DOHH2 (cell line): ENCODE measurements around the gene PTPRH.

Source experiments
- H3F3A ChIP-seq: fragments of 200-600 bp; sonication (generic), shearing (Covaris generic); 2 replicates; pipeline ENCODE4 v1.6.0; 2016; ENCODE audit warnings: antibody characterized with exemption, mild to moderate bottlenecking; ENCODE audit not compliant: control insufficient read depth, insufficient read depth
- H3K27ac ChIP-seq: fragments of 200-600 bp; sonication (generic); 2 replicates; pipeline ENCODE4 v1.5.1; 2014; ENCODE audit warnings: low read depth, mild to moderate bottlenecking, low read length, moderate library complexity
- H3K27me3 ChIP-seq: fragments of 200-600 bp; sonication (generic); 2 replicates; pipeline ENCODE4 v1.6.1; 2014; ENCODE audit warnings: mild to moderate bottlenecking, low read length, mixed read lengths; ENCODE audit not compliant: control insufficient read depth
- H3K36me3 ChIP-seq: fragments of 200-600 bp; sonication (generic); 2 replicates; pipeline ENCODE4 v1.6.1; 2014; ENCODE audit warnings: mild to moderate bottlenecking, low read length, moderate library complexity, mixed read lengths; ENCODE audit not compliant: control insufficient read depth
- H3K4me1 ChIP-seq: fragments of 200-600 bp; sonication (generic); 2 replicates; pipeline ENCODE4 v1.6.1; 2014; ENCODE audit warnings: mild to moderate bottlenecking, low read length, mixed read lengths; ENCODE audit not compliant: control insufficient read depth
- H3K4me2 ChIP-seq: fragments of 200-600 bp; sonication (generic); 2 replicates; pipeline ENCODE4 v1.6.0; 2014; ENCODE audit warnings: mild to moderate bottlenecking, low read length, moderate library complexity
- H3K4me3 ChIP-seq: fragments of 200-600 bp; sonication (generic); 2 replicates; pipeline ENCODE4 v1.5.1; 2014; ENCODE audit warnings: mild to moderate bottlenecking, low read length, mixed read lengths
- H3K79me2 ChIP-seq: fragments of 200-600 bp; sonication (generic); 2 replicates; pipeline ENCODE4 v1.6.1; 2014; ENCODE audit warnings: mild to moderate bottlenecking, low read length, mixed read lengths; ENCODE audit not compliant: control insufficient read depth
- H3K9me2 ChIP-seq: fragments of 200-600 bp; sonication (generic); replicated peaks from 2 replicates; pipeline ENCODE4 v1.6.1; 2014; ENCODE audit warnings: mild to moderate bottlenecking, low read length, mixed read lengths; ENCODE audit not compliant: control insufficient read depth
- H3K9me3 ChIP-seq: fragments of 200-600 bp; sonication (generic); 2 replicates; pipeline ENCODE4 v1.6.1; 2014; ENCODE audit warnings: antibody characterized with exemption, low read length, mixed read lengths; ENCODE audit not compliant: control insufficient read depth, insufficient read depth
- H4K20me1 ChIP-seq: fragments of 200-600 bp; sonication (generic); 2 replicates; pipeline ENCODE4 v1.6.0; 2014; ENCODE audit warnings: low read depth, mild to moderate bottlenecking, antibody characterized with exemption, low read length, moderate library complexity; ENCODE audit not compliant: control insufficient read depth, insufficient read depth
- EZH2phosphoT487 ChIP-seq: fragments of 200-600 bp; sonication (generic); IDR thresholded peaks from 2 replicates; pipeline ENCODE4 v1.6.1; 2017; ENCODE audit warnings: borderline replicate concordance, mild to moderate bottlenecking, antibody characterized with exemption, low read length, moderate library complexity, mixed read lengths
- TF ChIP-seq, protein P1 (sequence below): fragments of 200-600 bp; sonication (generic); IDR thresholded peaks from one replicate; pipeline ENCODE4 v1.5.1; 2014; ENCODE audit warnings: antibody characterized with exemption, mild to moderate bottlenecking, low read depth, low read length; ENCODE audit not compliant: poor library complexity, severe bottlenecking

PTPRH gene

DNA sequence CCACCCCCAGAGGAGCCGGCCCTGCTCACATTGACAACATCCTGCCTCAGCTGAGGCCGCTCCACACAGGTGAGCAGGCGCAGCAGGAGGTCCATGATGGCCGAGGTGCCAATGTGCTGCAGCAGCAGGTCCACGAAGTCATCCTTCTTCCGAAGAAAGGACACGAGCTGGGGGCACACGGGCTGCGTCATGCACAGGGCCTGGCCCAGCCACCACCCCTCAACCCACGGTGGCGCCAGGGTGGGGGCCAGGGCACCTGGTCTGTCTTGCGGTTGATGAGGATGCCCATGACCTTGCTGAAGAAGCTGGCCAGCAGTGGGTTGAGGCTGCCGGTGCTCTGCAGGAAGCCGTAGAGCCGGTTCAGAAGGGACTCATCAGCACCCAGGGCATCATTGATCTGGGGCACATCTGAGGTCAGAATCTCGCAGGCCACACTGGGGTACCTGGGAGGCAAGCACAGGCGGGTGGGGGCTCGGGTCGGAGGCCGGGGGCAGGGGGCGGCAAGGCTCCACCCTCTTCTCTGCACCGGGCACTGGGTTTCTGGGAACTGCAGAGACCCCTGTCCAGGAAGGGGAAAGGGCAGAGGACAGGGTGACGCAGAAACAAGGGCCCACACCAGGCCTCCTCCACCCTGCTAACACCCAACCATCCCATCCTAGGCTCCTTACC lies 36.1 kb upstream of the PTPRH start:
- no peaks in the 10 kb centered on the region for H3K27me3 ChIP-seq
- H3F3A ChIP-seq = no peaks in the 10 kb centered on the region
- H3K4me1 ChIP-seq = no peaks in the 10 kb centered on the region
- H3K4me3 ChIP-seq = no peak overlapping the region
- peaks cover 94% of the 10 kb centered on the region for H3K36me3 ChIP-seq
- peaks cover 71% of the 10 kb centered on the region for H3K79me2 ChIP-seq
- TF ChIP-seq EZH2phosphoT487 = no peak
- TF ChIP-seq, protein P1, sequence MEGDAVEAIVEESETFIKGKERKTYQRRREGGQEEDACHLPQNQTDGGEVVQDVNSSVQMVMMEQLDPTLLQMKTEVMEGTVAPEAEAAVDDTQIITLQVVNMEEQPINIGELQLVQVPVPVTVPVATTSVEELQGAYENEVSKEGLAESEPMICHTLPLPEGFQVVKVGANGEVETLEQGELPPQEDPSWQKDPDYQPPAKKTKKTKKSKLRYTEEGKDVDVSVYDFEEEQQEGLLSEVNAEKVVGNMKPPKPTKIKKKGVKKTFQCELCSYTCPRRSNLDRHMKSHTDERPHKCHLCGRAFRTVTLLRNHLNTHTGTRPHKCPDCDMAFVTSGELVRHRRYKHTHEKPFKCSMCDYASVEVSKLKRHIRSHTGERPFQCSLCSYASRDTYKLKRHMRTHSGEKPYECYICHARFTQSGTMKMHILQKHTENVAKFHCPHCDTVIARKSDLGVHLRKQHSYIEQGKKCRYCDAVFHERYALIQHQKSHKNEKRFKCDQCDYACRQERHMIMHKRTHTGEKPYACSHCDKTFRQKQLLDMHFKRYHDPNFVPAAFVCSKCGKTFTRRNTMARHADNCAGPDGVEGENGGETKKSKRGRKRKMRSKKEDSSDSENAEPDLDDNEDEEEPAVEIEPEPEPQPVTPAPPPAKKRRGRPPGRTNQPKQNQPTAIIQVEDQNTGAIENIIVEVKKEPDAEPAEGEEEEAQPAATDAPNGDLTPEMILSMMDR = no peak
- H3K4me2 ChIP-seq = no peak overlapping the region
- H3K9me3 ChIP-seq = no peaks in the 10 kb centered on the region
- no peak overlapping the region for H3K27ac ChIP-seq
- peaks cover 25% of the 10 kb centered on the region; the same call in 1 of the 2 replicates for H4K20me1 ChIP-seq
- no peaks in the 10 kb centered on the region for H3K9me2 ChIP-seq

DNA sequence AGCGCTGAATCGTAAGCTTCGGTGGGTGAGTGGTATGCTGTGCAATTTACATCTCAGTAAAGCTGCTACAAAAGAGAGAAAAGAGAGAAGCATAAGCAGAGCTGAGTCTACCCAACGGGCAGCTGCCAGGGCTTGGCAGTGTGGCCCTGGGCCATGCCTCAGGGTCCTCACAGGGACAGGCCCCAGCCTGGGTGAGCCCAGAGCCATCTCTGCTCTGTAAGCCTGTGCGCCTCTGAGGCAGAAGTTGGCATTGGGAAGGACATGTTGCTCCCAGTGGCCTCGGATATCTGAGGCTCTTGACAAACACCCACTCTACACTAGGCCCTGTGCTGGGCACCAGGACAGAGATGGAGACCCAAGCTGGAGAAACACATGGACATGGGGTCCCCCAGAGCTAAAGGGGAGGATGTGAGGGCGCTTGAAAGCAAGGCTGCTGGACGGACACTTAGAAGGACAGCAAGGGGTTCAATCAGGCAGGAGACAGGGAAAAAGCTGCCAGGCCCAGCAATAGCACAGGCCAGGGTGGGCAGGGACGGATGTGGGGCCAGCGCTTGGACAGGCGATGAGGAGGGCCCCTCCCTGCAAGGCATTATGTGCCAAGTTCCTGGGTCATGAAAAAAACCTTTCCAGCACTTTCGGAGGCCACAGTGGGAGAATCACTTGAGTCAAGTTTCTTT lies 34.8 kb upstream of the PTPRH start:
- H3K4me2 ChIP-seq = no peak overlapping the region
- no peak overlapping the region for H3K4me3 ChIP-seq
- H3F3A ChIP-seq = no peaks in the 10 kb centered on the region
- H4K20me1 ChIP-seq = peaks cover 21% of the 10 kb centered on the region; the same call in 1 of the 2 replicates
- H3K79me2 ChIP-seq = peaks cover 59% of the 10 kb centered on the region
- H3K4me1 ChIP-seq = no peaks in the 10 kb centered on the region
- H3K27me3 ChIP-seq = no peaks in the 10 kb centered on the region
- TF ChIP-seq EZH2phosphoT487 = no peak
- TF ChIP-seq, protein P1 = no peak
- H3K36me3 ChIP-seq = peaks cover 95% of the 10 kb centered on the region
- H3K27ac ChIP-seq = no peak overlapping the region
- H3K9me3 ChIP-seq = no peaks in the 10 kb centered on the region
- no peaks in the 10 kb centered on the region for H3K9me2 ChIP-seq

GRCh38 chr19:55242517-55242916 lies 33.2 kb upstream of the PTPRH start:
- TF ChIP-seq, protein P1 = no peak
- no peak for TF ChIP-seq EZH2phosphoT487
- H3K4me3 ChIP-seq = no peak overlapping the region
- H3F3A ChIP-seq = no peaks in the 10 kb centered on the region
- no peaks in the 10 kb centered on the region for H3K4me1 ChIP-seq
- H3K9me3 ChIP-seq = no peaks in the 10 kb centered on the region
- H3K9me2 ChIP-seq = no peaks in the 10 kb centered on the region
- no peak overlapping the region for H3K4me2 ChIP-seq
- H3K79me2 ChIP-seq = peaks cover 45% of the 10 kb centered on the region
- H3K36me3 ChIP-seq = peaks cover 95% of the 10 kb centered on the region
- H4K20me1 ChIP-seq = peaks cover 12% of the 10 kb centered on the region; the same call in 1 of the 2 replicates
- no peak overlapping the region for H3K27ac ChIP-seq
- no peaks in the 10 kb centered on the region for H3K27me3 ChIP-seq
